MM.1S (cell line): ENCODE measurements around the gene CTAG1B.
"Not testable (repeated sequence)": the region's sequence is repeated elsewhere in the genome, so short reads cannot be mapped to it uniquely, and the experiment has no call there.

Experiments used
- DNase-seq: peaks from one replicate; pipeline ENCODE4 v3.0.0-alpha.2; 2015
- H2AFZ ChIP-seq: fragments of 300-600 bp; sonication (generic); 2 replicates; pipeline ENCODE4 v1.6.0; 2016; ENCODE audit warnings: antibody characterized with exemption, low read length
- H3F3A ChIP-seq: fragments of 300-600 bp; sonication (generic); 2 replicates; pipeline ENCODE4 v1.6.1; 2016; ENCODE audit warnings: mild to moderate bottlenecking, antibody characterized with exemption, low read length, moderate library complexity, mixed read lengths; ENCODE audit not compliant: insufficient read depth
- H3K27ac ChIP-seq: fragments of 300-600 bp; sonication (generic); 2 replicates; pipeline ENCODE4 v1.5.1; 2016; ENCODE audit warnings: mild to moderate bottlenecking, low read length
- H3K27me3 ChIP-seq: fragments of 300-600 bp; sonication (generic); replicated peaks from 2 replicates; pipeline ENCODE4 v1.6.0; 2016; ENCODE audit warnings: low read length; ENCODE audit not compliant: insufficient read depth
- H3K36me3 ChIP-seq: fragments of 300-600 bp; sonication (generic); replicated peaks from 2 replicates; pipeline ENCODE4 v1.6.1; 2016; ENCODE audit warnings: mild to moderate bottlenecking, low read length, mixed read lengths; ENCODE audit not compliant: insufficient read depth
- H3K4me1 ChIP-seq: fragments of 300-600 bp; sonication (generic); 2 replicates; pipeline ENCODE4 v1.6.1; 2016; ENCODE audit warnings: low read length, mixed read lengths
- H3K4me2 ChIP-seq: fragments of 300-600 bp; sonication (generic); 2 replicates; pipeline ENCODE4 v1.6.0; 2016; ENCODE audit warnings: low read depth, low read length
- H3K4me3 ChIP-seq: fragments of 300-600 bp; sonication (generic); 2 replicates; pipeline ENCODE4 v1.5.1; 2016; ENCODE audit warnings: low read length, mixed read lengths
- H3K79me2 ChIP-seq: fragments of 300-600 bp; sonication (generic); 2 replicates; pipeline ENCODE4 v1.6.1; 2016; ENCODE audit warnings: mixed run types, low read length, mixed read lengths
- H3K9ac ChIP-seq: fragments of 300-600 bp; sonication (generic); 2 replicates; pipeline ENCODE4 v1.6.1; 2016; ENCODE audit warnings: low read length, mixed read lengths
- H3K9me2 ChIP-seq: fragments of 300-600 bp; sonication (generic); replicated peaks from 2 replicates; pipeline ENCODE4 v1.6.1; 2016; ENCODE audit warnings: mild to moderate bottlenecking, low read length, mixed read lengths; ENCODE audit not compliant: insufficient read depth
- H3K9me3 ChIP-seq: fragments of 300-600 bp; sonication (generic); replicated peaks from 2 replicates; pipeline ENCODE4 v1.6.1; 2016; ENCODE audit warnings: mild to moderate bottlenecking, low read length, mixed read lengths; ENCODE audit not compliant: insufficient read depth
- H4K20me1 ChIP-seq: fragments of 300-600 bp; sonication (generic); 2 replicates; pipeline ENCODE4 v1.6.1; 2016; ENCODE audit warnings: mild to moderate bottlenecking, low read length, moderate library complexity, mixed read lengths; ENCODE audit not compliant: insufficient read depth

CTAG1B gene

DNA sequence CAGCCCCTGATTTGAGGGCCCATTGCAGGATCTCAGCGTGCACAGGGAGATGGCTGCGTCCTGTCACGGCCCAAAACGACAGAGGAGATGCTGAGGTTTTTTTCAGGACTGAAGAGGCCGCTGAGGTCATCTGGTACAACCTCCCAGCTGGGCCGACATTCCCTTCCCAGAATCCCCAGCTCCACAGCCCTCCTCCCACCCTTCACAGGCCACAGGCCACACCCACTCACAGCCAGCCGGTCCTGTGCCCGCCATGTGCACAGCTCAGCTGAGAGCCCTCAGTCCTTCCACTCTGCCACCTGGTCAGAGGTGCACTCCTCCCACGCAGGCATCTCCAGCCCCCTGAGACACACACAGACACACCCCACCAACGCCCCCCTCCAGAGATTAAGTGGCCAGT lies 22.7 kb upstream of the CTAG1B start:
- not testable (repeated sequence) for H3K79me2 ChIP-seq, H3K27ac ChIP-seq, H3K9me3 ChIP-seq, H3F3A ChIP-seq, H4K20me1 ChIP-seq, H3K36me3 ChIP-seq, H3K4me2 ChIP-seq, H3K9me2 ChIP-seq, H2AFZ ChIP-seq, H3K9ac ChIP-seq, DNase-seq, H3K4me1 ChIP-seq, H3K4me3 ChIP-seq, H3K27me3 ChIP-seq

DNA sequence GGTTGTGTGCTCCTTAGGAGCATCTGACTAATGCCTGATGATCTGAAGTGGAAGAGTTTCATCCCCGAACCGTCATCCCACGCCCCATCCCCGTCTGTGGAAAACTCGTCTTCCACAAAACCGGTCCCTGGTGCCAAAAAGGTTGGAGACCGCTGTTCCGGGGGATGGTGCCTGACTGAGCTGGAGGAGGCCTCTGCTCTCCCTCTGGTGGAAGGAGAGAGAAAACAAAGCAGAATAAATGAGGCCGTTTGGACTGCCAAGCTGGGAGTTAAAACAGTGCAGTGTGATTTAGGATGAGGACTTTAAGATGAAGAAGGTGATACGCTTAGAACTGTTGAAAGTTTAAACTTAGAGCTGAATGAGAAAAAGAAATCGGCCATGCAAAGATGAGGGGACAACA lies 14.6 kb upstream of the CTAG1B start:
- H3K9me2 ChIP-seq, H3K9ac ChIP-seq, H3K79me2 ChIP-seq, H2AFZ ChIP-seq, H4K20me1 ChIP-seq, H3K36me3 ChIP-seq, H3K27ac ChIP-seq, H3K9me3 ChIP-seq, H3K27me3 ChIP-seq, H3F3A ChIP-seq, H3K4me3 ChIP-seq, DNase-seq, H3K4me2 ChIP-seq, H3K4me1 ChIP-seq: not testable (repeated sequence)

DNA sequence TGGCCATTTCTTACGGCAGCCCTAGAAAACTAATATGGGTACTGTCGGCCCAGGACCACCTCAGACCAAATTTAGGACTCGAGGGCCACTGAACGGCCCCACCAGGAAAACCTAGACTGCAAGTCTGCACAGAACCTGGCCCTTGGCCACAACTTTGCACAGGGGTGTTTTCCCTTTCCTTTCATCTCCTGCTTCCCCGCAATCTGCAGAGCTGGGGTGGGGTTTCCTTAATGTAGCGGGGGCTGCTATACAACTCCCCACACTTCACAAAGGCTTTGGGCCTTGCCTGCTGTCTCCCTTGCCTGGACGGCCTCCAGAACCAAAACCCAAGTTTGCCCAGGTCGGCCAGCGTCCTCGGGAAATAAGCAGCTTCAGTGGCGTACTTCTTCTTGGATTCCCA lies 11.9 kb upstream of the CTAG1B start:
- DNase-seq, H3K4me1 ChIP-seq, H3K9ac ChIP-seq, H3K79me2 ChIP-seq, H2AFZ ChIP-seq, H3K4me2 ChIP-seq, H4K20me1 ChIP-seq, H3K4me3 ChIP-seq, H3K9me2 ChIP-seq, H3K9me3 ChIP-seq, H3K27me3 ChIP-seq, H3K36me3 ChIP-seq, H3K27ac ChIP-seq, H3F3A ChIP-seq: not testable (repeated sequence)

DNA sequence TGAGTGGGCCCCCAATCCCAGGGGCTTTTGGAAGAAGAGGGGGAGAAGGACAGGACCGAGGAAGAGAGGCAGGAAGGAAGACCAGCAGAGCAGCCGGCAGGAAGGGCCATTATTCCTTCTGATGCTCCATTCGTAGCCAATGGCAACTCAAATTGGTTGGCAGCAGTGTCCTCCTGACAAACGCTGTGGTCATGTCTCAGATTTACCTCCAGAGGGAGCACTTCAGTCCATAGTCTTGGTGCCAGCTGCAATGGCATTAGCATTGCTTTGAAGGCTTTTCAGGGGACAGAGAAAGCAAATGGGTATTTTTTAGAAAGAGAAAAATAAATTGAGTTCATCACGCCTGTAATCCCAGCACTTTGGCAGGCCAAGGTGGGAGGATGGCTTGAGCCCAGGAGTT lies 9.9 kb upstream of the CTAG1B start:
- H3K36me3 ChIP-seq, H3F3A ChIP-seq, H2AFZ ChIP-seq, H3K4me2 ChIP-seq, H3K4me1 ChIP-seq, H3K27ac ChIP-seq, H3K9ac ChIP-seq, H3K27me3 ChIP-seq, H4K20me1 ChIP-seq, H3K9me3 ChIP-seq, H3K9me2 ChIP-seq, H3K4me3 ChIP-seq, H3K79me2 ChIP-seq, DNase-seq: not testable (repeated sequence)

DNA sequence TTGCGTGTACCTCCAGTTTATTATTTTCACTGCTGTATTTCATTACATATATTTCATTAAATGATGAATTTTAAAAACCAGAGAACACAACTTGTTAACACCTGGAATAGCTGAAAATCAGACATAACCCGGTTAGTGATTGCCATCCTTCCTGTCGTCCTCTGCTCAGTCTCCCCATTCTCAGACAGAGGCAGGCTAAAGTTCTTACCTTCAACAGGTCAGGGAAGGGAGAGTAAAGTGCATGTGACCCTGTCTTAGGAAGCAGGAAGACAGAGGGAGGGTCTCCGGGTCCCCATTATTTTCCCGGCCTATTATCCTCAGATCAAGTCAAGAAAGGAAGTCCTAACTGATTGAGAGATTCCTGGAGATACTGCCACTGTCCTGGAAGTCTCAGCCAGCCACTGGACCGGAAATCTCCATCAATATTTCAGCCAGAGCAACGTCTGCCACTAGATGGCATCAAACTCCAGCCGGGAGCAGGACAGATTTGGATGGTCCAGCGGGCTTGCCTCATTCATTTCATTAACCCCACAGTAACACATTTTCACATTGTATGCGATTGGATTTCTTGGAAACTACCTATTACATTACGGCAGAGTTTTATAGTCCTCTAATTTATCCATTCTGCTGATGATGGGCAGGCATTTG lies 1.8 kb upstream of the CTAG1B start:
- H3K9me2 ChIP-seq, H3K27me3 ChIP-seq, H3K4me1 ChIP-seq, H2AFZ ChIP-seq, H3K4me2 ChIP-seq, H3F3A ChIP-seq, H3K9ac ChIP-seq, H3K79me2 ChIP-seq, H3K4me3 ChIP-seq, H4K20me1 ChIP-seq, H3K36me3 ChIP-seq, H3K27ac ChIP-seq, DNase-seq, H3K9me3 ChIP-seq: not testable (repeated sequence)

DNA sequence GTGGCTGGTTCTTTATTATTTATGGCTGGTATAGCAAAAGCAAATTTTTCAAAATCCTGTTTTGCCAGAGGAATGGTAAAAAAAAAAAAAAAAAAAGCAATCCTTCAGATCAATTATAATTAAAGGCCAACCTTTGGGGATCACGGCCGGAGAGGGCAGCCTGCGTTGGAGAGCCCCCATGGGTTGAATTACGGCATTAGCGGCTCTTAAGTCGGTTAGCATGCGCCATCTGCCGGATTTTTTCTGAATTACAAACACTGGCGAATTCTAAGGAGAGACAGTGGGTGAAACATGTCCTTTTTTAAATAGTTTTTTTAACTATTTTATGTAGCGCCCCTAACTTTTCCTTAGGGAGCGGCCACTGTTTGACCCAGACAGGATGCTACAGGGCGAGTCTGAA lies 5.5 kb downstream of the CTAG1B start:
- H3K9me3 ChIP-seq, H3K4me1 ChIP-seq, H3K4me3 ChIP-seq, H2AFZ ChIP-seq, H3K27ac ChIP-seq, H3F3A ChIP-seq, DNase-seq, H3K9ac ChIP-seq, H3K4me2 ChIP-seq, H3K36me3 ChIP-seq, H3K79me2 ChIP-seq, H4K20me1 ChIP-seq, H3K27me3 ChIP-seq, H3K9me2 ChIP-seq: not testable (repeated sequence)

DNA sequence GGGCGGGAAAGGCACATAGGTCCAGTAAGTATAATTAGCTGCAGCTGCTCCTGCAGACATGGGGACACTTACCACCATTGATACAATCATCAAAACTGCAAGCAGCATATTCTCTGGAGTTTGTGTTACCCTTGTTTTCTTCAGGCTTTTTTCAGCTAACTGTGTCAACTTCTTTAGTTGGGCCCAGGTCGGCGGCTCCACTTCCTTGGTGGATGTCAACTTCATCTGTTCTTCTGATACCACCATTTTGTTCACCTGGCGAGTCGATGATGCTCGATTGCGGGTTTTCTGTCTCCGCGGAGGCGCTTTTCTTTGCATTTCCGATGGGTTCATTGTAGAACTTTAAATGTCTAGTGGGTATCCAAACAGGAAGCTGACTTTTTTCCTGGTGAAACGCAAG lies 7.9 kb downstream of the CTAG1B start:
- H4K20me1 ChIP-seq, H3K9ac ChIP-seq: not testable (repeated sequence)

DNA sequence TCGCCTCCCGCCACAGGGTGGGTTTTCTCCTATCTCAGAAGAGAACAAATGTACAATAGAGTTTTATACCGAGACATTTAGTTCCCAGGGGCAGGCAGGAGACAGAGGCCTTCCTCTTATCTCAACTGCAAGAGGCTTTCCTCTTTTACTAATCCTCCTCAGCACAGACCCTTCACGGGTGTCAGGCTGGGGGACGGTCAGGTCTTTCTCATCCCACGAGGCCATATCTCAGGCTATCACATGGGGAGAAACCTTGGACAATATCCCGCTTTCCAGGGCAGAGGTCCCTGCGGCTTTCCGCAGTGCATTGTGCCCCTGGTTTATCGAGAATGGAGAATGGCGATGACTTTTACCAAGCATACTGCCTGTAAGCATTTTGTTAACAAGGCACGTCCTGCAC lies 10.3 kb downstream of the CTAG1B start:
- H3K4me3 ChIP-seq, H3K9ac ChIP-seq, H3K9me2 ChIP-seq, H3K4me2 ChIP-seq, H3K4me1 ChIP-seq, H3K9me3 ChIP-seq, DNase-seq, H3K79me2 ChIP-seq, H2AFZ ChIP-seq, H4K20me1 ChIP-seq, H3F3A ChIP-seq, H3K27me3 ChIP-seq, H3K36me3 ChIP-seq, H3K27ac ChIP-seq: not testable (repeated sequence)

More for the DNA sequence above, 7.9 kb downstream of the CTAG1B start:
- H3K4me3 ChIP-seq, H3K9me2 ChIP-seq, H3F3A ChIP-seq, H3K4me1 ChIP-seq, H3K4me2 ChIP-seq, H3K27me3 ChIP-seq, H3K9me3 ChIP-seq, H3K79me2 ChIP-seq, H3K36me3 ChIP-seq, H3K27ac ChIP-seq, H2AFZ ChIP-seq, DNase-seq: not testable (repeated sequence)
